CD1c-positive myeloid dendritic cell (primary cell): ENCODE results near the gene INPPL1.
"Not testable (repeated sequence)": the region's sequence is repeated elsewhere in the genome, so short reads cannot be mapped to it uniquely, and the experiment has no call there.

Source experiments
- DNase-seq: peaks from one replicate; pipeline ENCODE4 v3.0.0-alpha.2; 2016; ENCODE audit errors: extremely low spot score

The INPPL1 gene

GRCh38 chr11:72244060-72244360 lies 19.4 kb downstream of the INPPL1 start, which contains the start of gene PHOX2A:
Gene PHOX2A, minus strand, starts transcription at chr11:72244176. Its CDS starts 172 bp downstream, at chr11:72244004.
- DNase-seq = no peak

GRCh38 chr11:72244361-72245262 lies 20.0 kb downstream of the INPPL1 start:
- DNase-seq = no peak

- no peak for DNase-seq
Measured at GRCh38 chr11:72245263-72245816, 20.8 kb downstream of the INPPL1 start.

- no peak for DNase-seq
Measured at GRCh38 chr11:72247584-72247983, 23.0 kb downstream of the INPPL1 start.

GRCh38 chr11:72249961-72250360 lies 25.4 kb downstream of the INPPL1 start:
- no peak for DNase-seq

- DNase-seq = no peak
Measured at GRCh38 chr11:72250661-72251464, 26.3 kb downstream of the INPPL1 start.

- DNase-seq = no peak
Measured at GRCh38 chr11:72251614-72252013, 27.0 kb downstream of the INPPL1 start.

GRCh38 chr11:72253392-72253791 lies 28.8 kb downstream of the INPPL1 start:
- DNase-seq = no peak

GRCh38 chr11:72254299-72254993 lies 29.9 kb downstream of the INPPL1 start:
- DNase-seq = no peak

GRCh38 chr11:72257570-72257969 lies 33.0 kb downstream of the INPPL1 start:
- DNase-seq = no peak

- DNase-seq = no peak
Measured at GRCh38 chr11:72259490-72259889, 34.9 kb downstream of the INPPL1 start.

GRCh38 chr11:72260574-72260973 lies 36.0 kb downstream of the INPPL1 start:
- no peak for DNase-seq

GRCh38 chr11:72263361-72263760 lies 38.8 kb downstream of the INPPL1 start:
- peak; percentile 24 for DNase-seq

- DNase-seq = no peak
Measured at GRCh38 chr11:72265951-72266350, 41.4 kb downstream of the INPPL1 start.

GRCh38 chr11:72266960-72267359 lies 42.4 kb downstream of the INPPL1 start:
- not testable (repeated sequence) for DNase-seq

GRCh38 chr11:72267956-72268617 lies 43.5 kb downstream of the INPPL1 start:
- DNase-seq = no peak

GRCh38 chr11:72271980-72272379 lies 47.4 kb downstream of the INPPL1 start:
- DNase-seq = no peak

GRCh38 chr11:72274435-72274834 lies 49.9 kb downstream of the INPPL1 start:
- no peak for DNase-seq

- no peak for DNase-seq
Measured at GRCh38 chr11:72278905-72279304, 54.3 kb downstream of the INPPL1 start.

- DNase-seq = no peak
Measured at GRCh38 chr11:72280037-72280436, 55.5 kb downstream of the INPPL1 start.

GRCh38 chr11:72280726-72281315 lies 56.3 kb downstream of the INPPL1 start:
- DNase-seq = no peak
